Fibroblast of mammary gland (primary cell): Measurements from ENCODE around the gene NOL4L.
A peak's percentile ranks its signal among the peaks of the same experiment; 100 is the strongest.

ENCODE experiments used
- DNase-seq: peaks from one replicate; pipeline ENCODE4 v3.0.0-alpha.2; 2010; ENCODE audit warnings: low read depth
- H3K4me3 ChIP-seq: 2 replicates; pipeline ENCODE4 v1.5.1; 2011; ENCODE audit warnings: low read depth, mild to moderate bottlenecking, low read length, moderate library complexity; ENCODE audit not compliant: control insufficient read depth
- CTCF ChIP-seq: conservative IDR thresholded peaks from 2 replicates; pipeline ENCODE4 v1.5.1; 2011; ENCODE audit warnings: low read depth, low read length, inconsistent platforms; ENCODE audit not compliant: control insufficient read depth, insufficient read depth

Gene NOL4L

DNA sequence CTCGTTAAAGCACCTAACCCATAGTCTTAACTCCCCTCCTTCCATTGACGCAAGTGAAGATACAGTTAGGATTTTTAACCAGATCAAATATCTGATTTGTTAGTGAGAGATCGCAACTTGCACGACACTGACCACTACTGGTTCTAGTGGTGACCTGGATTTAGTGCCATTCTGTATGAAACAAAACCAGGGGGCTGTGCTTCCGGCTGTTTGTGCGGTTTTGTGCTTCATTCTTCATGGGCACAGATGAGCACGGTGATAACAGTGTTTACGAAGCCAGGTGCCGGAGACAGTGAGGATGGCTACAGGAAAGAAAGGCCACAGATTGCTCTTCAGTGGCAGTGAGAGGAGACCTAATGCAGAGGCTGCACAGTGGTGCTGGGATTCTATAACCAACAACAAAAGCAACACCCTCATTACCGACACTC lies 75.5 kb downstream of the NOL4L start:
- H3K4me3 ChIP-seq = no peak overlapping the region
- TF ChIP-seq CTCF = peak; percentile 12
- DNase-seq = peak; percentile 11

DNA sequence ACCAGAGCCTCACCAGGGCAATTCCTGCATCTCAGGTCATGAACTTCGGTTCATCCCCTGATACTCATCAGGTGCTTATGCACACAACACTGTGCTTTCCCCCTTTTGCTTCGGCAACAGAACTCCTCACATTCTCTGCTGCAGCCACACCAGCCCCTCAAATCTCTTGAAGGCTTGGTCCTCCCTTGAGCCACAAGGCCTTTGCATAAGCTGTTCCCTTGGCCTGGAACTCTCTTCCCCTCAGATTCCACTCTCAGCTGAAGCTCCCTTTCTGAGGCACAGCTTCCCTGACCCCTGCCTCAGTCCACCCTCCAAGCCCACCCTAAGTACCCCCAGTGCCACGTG lies 76.4 kb downstream of the NOL4L start:
- no peak overlapping the region for H3K4me3 ChIP-seq
- no peak for TF ChIP-seq CTCF
- no peak for DNase-seq

GRCh38 chr20:32507998-32508774 lies 76.9 kb downstream of the NOL4L start:
- DNase-seq = no peak
- H3K4me3 ChIP-seq = no peak overlapping the region
- TF ChIP-seq CTCF = no peak

DNA sequence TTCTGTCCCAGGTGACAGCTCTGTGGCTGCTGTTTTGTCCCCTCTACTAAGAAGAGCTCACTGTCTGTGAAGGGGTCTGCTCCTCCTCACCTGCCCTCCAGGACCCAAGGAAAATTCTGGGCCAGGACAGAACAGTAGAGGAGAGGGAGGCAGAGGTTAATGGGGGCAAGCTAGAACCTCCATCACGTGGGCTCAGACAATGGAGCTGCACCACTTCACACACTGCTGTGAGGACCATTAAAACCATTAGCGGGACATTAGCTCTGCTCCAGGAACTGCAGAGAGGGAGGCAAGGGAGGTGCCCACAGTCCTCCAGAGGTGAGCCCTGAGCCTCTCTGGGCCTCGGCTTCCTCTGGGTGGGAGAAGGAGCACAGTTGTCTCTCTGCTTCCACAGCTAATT lies 78.4 kb downstream of the NOL4L start:
- DNase-seq = no peak
- no peak for TF ChIP-seq CTCF
- H3K4me3 ChIP-seq = no peak overlapping the region

GRCh38 chr20:32505723-32506473 lies 79.2 kb downstream of the NOL4L start:
- no peak for TF ChIP-seq CTCF
- DNase-seq = no peak
- no peak overlapping the region for H3K4me3 ChIP-seq

GRCh38 chr20:32501709-32502108 lies 83.4 kb downstream of the NOL4L start:
- H3K4me3 ChIP-seq = no peak overlapping the region
- TF ChIP-seq CTCF = no peak
- DNase-seq = peak; percentile 49
